SK-N-SH treated with all-trans-retinoic acid at 6 μM for 48 hours (cell line): Measurements from ENCODE around the gene GLT6D1.

ENCODE experiments used
- ATAC-seq: fragments of 200-7000 bp; cut with Tn5 transposase; 3 replicates; pipeline ENCODE4 v1.9.1; 2020; ENCODE audit warnings: mild to moderate bottlenecking, moderate library complexity
- ARNTL ChIP-seq: fragments of 450-650 bp; formaldehyde crosslinking; IDR thresholded peaks from 2 replicates; pipeline ENCODE4 v1.5.0; 2020; ENCODE audit warnings: low read depth, mild to moderate bottlenecking, moderate library complexity, borderline replicate concordance
- BACH2 ChIP-seq: fragments of 250-450 bp; sonication (Bioruptor Pico); IDR thresholded peaks from 2 replicates; pipeline ENCODE4 v1.9.0; 2021; ENCODE audit warnings: mild to moderate bottlenecking, borderline replicate concordance
- CREB5 ChIP-seq: fragments of 250-450 bp; sonication (Bioruptor Pico); IDR thresholded peaks from 2 replicates; pipeline ENCODE4 v1.5.1; 2020; ENCODE audit warnings: low read depth, mild to moderate bottlenecking, moderate library complexity
- ESRRG ChIP-seq: fragments of 250-450 bp; sonication (Bioruptor Pico); IDR thresholded peaks from 2 replicates; pipeline ENCODE4 v1.6.1; 2021; ENCODE audit warnings: mild to moderate bottlenecking
- GLIS3 ChIP-seq: fragments of 250-450 bp; sonication (Bioruptor Pico); IDR thresholded peaks from 2 replicates; pipeline ENCODE4 v1.5.0; 2020; ENCODE audit warnings: mild to moderate bottlenecking, moderate library complexity
- ISL1 ChIP-seq: fragments of 250-450 bp; sonication (Bioruptor Pico); IDR thresholded peaks from 2 replicates; pipeline ENCODE4 v2.1.2; 2022; ENCODE audit warnings: mild to moderate bottlenecking, moderate library complexity
- OSR1 ChIP-seq: fragments of 250-450 bp; sonication (Bioruptor Pico); IDR thresholded peaks from 2 replicates; pipeline ENCODE4 v1.8.0; 2022; ENCODE audit warnings: moderate library complexity, mild to moderate bottlenecking, inconsistent platforms
- PATZ1 ChIP-seq: fragments of 250-450 bp; sonication (Bioruptor Pico); IDR thresholded peaks from 2 replicates; pipeline ENCODE4 v1.8.0; 2020; ENCODE audit warnings: mild to moderate bottlenecking, moderate library complexity, borderline replicate concordance
- PPARA ChIP-seq: fragments of 250-450 bp; sonication (Bioruptor Pico); IDR thresholded peaks from 2 replicates; pipeline ENCODE4 v1.5.0; 2020; ENCODE audit warnings: mild to moderate bottlenecking, borderline replicate concordance
- RARB ChIP-seq: fragments of 250-450 bp; sonication (Bioruptor Pico); IDR thresholded peaks from 2 replicates; pipeline ENCODE4 v1.8.0; 2021; ENCODE audit warnings: mild to moderate bottlenecking, moderate library complexity
- SNAI2 ChIP-seq: fragments of 250-450 bp; sonication (Bioruptor Pico); IDR thresholded peaks from 2 replicates; pipeline ENCODE4 v1.5.0; 2020; ENCODE audit warnings: mild to moderate bottlenecking, moderate library complexity
- TCF4 ChIP-seq: fragments of 250-450 bp; sonication (Bioruptor Pico); IDR thresholded peaks from 2 replicates; pipeline ENCODE4 v1.8.0; 2021; ENCODE audit warnings: mild to moderate bottlenecking, moderate library complexity, borderline replicate concordance
- TOX ChIP-seq: fragments of 250-450 bp; sonication (Bioruptor Pico); IDR thresholded peaks from 2 replicates; pipeline ENCODE4 v1.8.0; 2021; ENCODE audit warnings: mild to moderate bottlenecking, moderate library complexity, borderline replicate concordance
- ZC3H10 ChIP-seq: fragments of 250-450 bp; sonication (Bioruptor Pico); IDR thresholded peaks from 2 replicates; pipeline ENCODE4 v1.5.1; 2021; ENCODE audit warnings: mild to moderate bottlenecking, moderate library complexity
- ZFP3 ChIP-seq: fragments of 250-450 bp; sonication (Bioruptor Pico); IDR thresholded peaks from 2 replicates; pipeline ENCODE4 v1.5.0; 2020; ENCODE audit warnings: mild to moderate bottlenecking, moderate library complexity
- ZNF565 ChIP-seq: fragments of 450-650 bp; formaldehyde crosslinking; conservative IDR thresholded peaks from 2 replicates; pipeline ENCODE4 v1.5.0; 2020; ENCODE audit warnings: low read depth, mild to moderate bottlenecking, moderate library complexity
- TF ChIP-seq, protein P1 (sequence below): fragments of 250-450 bp; sonication (Bioruptor Pico); IDR thresholded peaks from 2 replicates; pipeline ENCODE4 v1.5.1; 2021; ENCODE audit warnings: mild to moderate bottlenecking, moderate library complexity
- TF ChIP-seq, protein P2 (sequence below): fragments of 250-450 bp; sonication (Bioruptor Pico); IDR thresholded peaks from 2 replicates; pipeline ENCODE4 v1.8.0; 2021; ENCODE audit warnings: low read depth, mild to moderate bottlenecking, moderate library complexity, borderline replicate concordance

Gene GLT6D1

GRCh38 chr9:135609366-135609955, 29.9 kb downstream of the GLT6D1 start:
- ATAC-seq, result no peak
- no peak for TF ChIP-seq GLIS3 (CRISPR knock-in tag)
- TF ChIP-seq OSR1 (CRISPR knock-in tag), result no peak
- TF ChIP-seq TCF4, result no peak
- TF ChIP-seq PPARA (CRISPR knock-in tag), result no peak
- TF ChIP-seq ZNF565 (CRISPR knock-in tag), result no peak

DNA sequence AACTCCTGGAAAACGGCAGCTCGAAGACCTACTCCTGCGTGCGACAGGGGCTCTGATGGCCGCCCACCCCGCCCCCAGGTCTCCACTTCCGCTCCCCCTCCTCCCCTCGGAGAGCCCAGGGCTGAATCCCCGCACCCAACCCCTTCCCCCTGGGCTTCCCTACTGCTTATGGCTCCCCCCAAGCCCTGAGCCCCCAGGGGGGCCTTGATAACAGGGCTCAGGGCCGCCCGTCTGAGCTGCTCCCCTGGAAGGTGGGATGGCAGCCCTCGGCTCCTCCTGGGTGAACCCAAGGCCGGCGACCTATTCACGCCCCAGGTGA, 30.4 kb downstream of the GLT6D1 start:
- TF ChIP-seq PATZ1 (CRISPR knock-in tag), result no peak
- TF ChIP-seq, protein P1, sequence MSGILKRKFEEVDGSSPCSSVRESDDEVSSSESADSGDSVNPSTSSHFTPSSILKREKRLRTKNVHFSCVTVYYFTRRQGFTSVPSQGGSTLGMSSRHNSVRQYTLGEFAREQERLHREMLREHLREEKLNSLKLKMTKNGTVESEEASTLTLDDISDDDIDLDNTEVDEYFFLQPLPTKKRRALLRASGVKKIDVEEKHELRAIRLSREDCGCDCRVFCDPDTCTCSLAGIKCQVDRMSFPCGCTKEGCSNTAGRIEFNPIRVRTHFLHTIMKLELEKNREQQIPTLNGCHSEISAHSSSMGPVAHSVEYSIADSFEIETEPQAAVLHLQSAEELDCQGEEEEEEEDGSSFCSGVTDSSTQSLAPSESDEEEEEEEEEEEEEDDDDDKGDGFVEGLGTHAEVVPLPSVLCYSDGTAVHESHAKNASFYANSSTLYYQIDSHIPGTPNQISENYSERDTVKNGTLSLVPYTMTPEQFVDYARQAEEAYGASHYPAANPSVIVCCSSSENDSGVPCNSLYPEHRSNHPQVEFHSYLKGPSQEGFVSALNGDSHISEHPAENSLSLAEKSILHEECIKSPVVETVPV, result no peak
- ATAC-seq, result no peak

GRCh38 chr9:135608294-135608998, 30.9 kb downstream of the GLT6D1 start:
- no peak for TF ChIP-seq ZFP3 (CRISPR knock-in tag)
- ATAC-seq, result no peak

DNA sequence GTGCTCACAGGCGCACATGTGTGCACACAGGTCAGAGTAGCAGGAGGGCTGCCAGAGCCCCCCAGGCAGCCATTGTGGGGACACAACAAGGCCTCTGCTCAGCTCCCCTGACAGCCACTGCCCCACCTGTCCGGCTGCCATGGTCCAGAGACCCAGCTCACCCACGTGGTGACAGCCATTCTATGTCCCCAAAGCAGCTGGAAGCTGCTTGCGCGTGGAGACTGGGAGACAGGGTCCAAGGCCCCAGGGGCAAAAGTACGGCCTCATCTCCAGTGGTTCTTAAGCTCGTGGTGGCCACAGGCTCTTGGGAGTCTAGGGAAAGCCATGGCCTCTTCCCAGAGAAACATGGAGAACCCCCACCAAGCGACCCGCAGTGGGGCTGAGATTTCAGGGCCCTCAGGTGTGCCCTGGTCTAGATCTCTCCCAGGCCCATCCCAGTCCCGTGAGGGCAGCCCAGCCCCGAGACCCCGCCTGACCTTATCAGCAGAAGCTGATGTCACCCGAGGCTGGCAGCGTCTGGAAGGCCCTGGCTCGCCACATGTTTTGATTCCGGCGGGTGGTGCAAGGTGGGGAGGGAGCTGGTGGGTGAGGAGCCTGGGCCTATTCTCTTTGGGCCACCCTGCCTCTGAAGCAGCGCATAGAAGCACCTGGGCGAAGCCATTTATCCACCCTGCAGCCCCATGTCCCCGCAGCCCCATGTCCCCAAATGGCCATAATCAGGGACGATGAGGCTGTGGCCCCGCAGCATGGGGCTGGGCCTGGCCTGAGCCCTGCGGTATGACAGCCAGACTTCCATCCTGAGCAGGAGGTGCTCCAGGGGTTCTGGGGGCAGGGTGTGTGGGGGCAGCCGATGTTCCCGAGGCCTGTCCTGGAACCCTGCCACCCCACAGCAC, 31.7 kb downstream of the GLT6D1 start:
- ATAC-seq, result no peak

More for the DNA sequence above, 31.7 kb downstream of the GLT6D1 start:
- TF ChIP-seq BACH2 (CRISPR knock-in tag), result no peak
- TF ChIP-seq ARNTL, result no peak
- TF ChIP-seq SNAI2 (CRISPR knock-in tag), result no peak
- TF ChIP-seq TOX (CRISPR knock-in tag), result no peak
- no peak for TF ChIP-seq PATZ1 (CRISPR knock-in tag)
- TF ChIP-seq RARB (CRISPR knock-in tag), result no peak
- TF ChIP-seq GLIS3 (CRISPR knock-in tag), result no peak
- TF ChIP-seq ESRRG (CRISPR knock-in tag), result no peak
- no peak for TF ChIP-seq ISL1 (CRISPR knock-in tag)
- TF ChIP-seq CREB5 (CRISPR knock-in tag), result no peak
- TF ChIP-seq ZC3H10 (CRISPR knock-in tag), result no peak
- TF ChIP-seq TCF4, result no peak
- TF ChIP-seq ZFP3 (CRISPR knock-in tag), result no peak
- TF ChIP-seq, protein P2, sequence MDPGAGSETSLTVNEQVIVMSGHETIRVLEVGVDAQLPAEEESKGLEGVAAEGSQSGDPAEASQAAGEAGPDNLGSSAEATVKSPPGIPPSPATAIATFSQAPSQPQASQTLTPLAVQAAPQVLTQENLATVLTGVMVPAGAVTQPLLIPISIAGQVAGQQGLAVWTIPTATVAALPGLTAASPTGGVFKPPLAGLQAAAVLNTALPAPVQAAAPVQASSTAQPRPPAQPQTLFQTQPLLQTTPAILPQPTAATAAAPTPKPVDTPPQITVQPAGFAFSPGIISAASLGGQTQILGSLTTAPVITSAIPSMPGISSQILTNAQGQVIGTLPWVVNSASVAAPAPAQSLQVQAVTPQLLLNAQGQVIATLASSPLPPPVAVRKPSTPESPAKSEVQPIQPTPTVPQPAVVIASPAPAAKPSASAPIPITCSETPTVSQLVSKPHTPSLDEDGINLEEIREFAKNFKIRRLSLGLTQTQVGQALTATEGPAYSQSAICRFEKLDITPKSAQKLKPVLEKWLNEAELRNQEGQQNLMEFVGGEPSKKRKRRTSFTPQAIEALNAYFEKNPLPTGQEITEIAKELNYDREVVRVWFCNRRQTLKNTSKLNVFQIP (CRISPR knock-in tag), result no peak
- no peak for TF ChIP-seq ZNF565 (CRISPR knock-in tag)
